Fibroblast of mammary gland (primary cell): ENCODE results near the gene RPS15A.
"Not testable (repeated sequence)": the region's sequence is repeated elsewhere in the genome, so short reads cannot be mapped to it uniquely, and the experiment has no call there.

Experiments used
- DNase-seq: peaks from one replicate; pipeline ENCODE4 v3.0.0-alpha.2; 2010; ENCODE audit warnings: low read depth
- H3K4me3 ChIP-seq: 2 replicates; pipeline ENCODE4 v1.5.1; 2011; ENCODE audit warnings: low read depth, mild to moderate bottlenecking, low read length, moderate library complexity; ENCODE audit not compliant: control insufficient read depth
- CTCF ChIP-seq: conservative IDR thresholded peaks from 2 replicates; pipeline ENCODE4 v1.5.1; 2011; ENCODE audit warnings: low read depth, low read length, inconsistent platforms; ENCODE audit not compliant: control insufficient read depth, insufficient read depth

RPS15A gene

GRCh38 chr16:18783430-18784341, 6.4 kb downstream of the RPS15A start:
- no peak for DNase-seq
- TF ChIP-seq CTCF, result no peak
- H3K4me3 ChIP-seq, result no peak overlapping the region

- H3K4me3 ChIP-seq, result no peak overlapping the region
- DNase-seq, result peak; percentile 38
- TF ChIP-seq CTCF, result no peak
Measured at GRCh38 chr16:18782697-18783429, 7.3 kb downstream of the RPS15A start.

GRCh38 chr16:18781232-18781631, 8.9 kb downstream of the RPS15A start:
- not testable (repeated sequence) for H3K4me3 ChIP-seq, DNase-seq

- DNase-seq, H3K4me3 ChIP-seq: not testable (repeated sequence)
Measured at GRCh38 chr16:18780460-18781026, 9.6 kb downstream of the RPS15A start.

- DNase-seq, H3K4me3 ChIP-seq: not testable (repeated sequence)
Measured at GRCh38 chr16:18777664-18778063, 12.5 kb downstream of the RPS15A start.

- H3K4me3 ChIP-seq, DNase-seq: not testable (repeated sequence)
Measured at GRCh38 chr16:18776334-18776733, 13.8 kb downstream of the RPS15A start.

- not testable (repeated sequence) for H3K4me3 ChIP-seq, DNase-seq
Measured at GRCh38 chr16:18774651-18775050, 15.5 kb downstream of the RPS15A start.

- not testable (repeated sequence) for H3K4me3 ChIP-seq, DNase-seq
Measured at GRCh38 chr16:18772171-18772570, 18.0 kb downstream of the RPS15A start.

- DNase-seq, H3K4me3 ChIP-seq: not testable (repeated sequence)
Measured at GRCh38 chr16:18770336-18770962, 19.7 kb downstream of the RPS15A start.

- DNase-seq, H3K4me3 ChIP-seq: not testable (repeated sequence)
Measured at GRCh38 chr16:18767217-18767616, 22.9 kb downstream of the RPS15A start.

- DNase-seq, H3K4me3 ChIP-seq: not testable (repeated sequence)
Measured at GRCh38 chr16:18762713-18763112, 27.4 kb downstream of the RPS15A start.
